B cell (primary cell): ENCODE results near the gene FYN.

Source experiments
- CTCF ChIP-seq: fragments of 200-600 bp; IDR thresholded peaks from one replicate; pipeline ENCODE4 v1.8.0; 2022; ENCODE audit warnings: antibody characterized with exemption, mild to moderate bottlenecking
- EZH2 ChIP-seq: IDR thresholded peaks from 2 replicates; pipeline ENCODE4 v1.6.1; 2012; ENCODE audit warnings: borderline replicate concordance, low read depth, mild to moderate bottlenecking, moderate library complexity, low read length; ENCODE audit not compliant: insufficient read depth, poor library complexity, severe bottlenecking

DNA sequence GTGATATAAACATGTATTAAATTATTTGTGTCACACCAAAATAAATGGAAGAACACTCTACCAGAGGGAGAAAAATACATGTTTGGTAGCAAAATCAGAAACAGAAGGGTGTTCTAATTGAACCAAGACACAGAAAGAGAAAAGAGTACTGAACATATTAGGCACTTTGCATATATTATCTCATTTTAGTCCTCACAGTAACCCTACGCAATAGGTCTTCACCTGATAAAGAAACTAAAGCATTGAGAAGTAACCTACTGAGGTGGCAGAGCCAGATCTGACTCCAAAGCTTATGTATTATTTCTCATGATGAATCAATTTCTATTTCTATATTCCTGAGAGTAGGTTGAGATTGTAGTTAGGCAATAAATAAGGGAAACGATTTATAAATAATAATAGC is 77.7 kb downstream of the FYN start:
- no peak for TF ChIP-seq CTCF
- TF ChIP-seq EZH2: no peak
